Spleen (tissue), 7 donors: ENCODE data around the gene ELFN2.

Source experiments
- CTCF ChIP-seq, 11 experiments: fragments of 200-600 bp in 7 of 11; fragments of 450-650 bp in 4 of 11; sonication (generic) in 4 of 11; IDR thresholded peaks in 8 of 11; conservative IDR thresholded peaks in 3 of 11; 1 replicate in 7 of 11; 2 replicates in 4 of 11; pipeline versions ENCODE4 v1.4.0 to v1.8.0; 2016 to 2021; ENCODE audit warnings: antibody characterized with exemption in 11 of 11, inconsistent platforms in 4 of 11, mild to moderate bottlenecking in 1 of 11
- POLR2A ChIP-seq, 3 donors: fragments of 450-650 bp; IDR thresholded peaks; one replicate each; pipeline ENCODE4 v1.5.1; 2017; ENCODE audit warnings: antibody characterized with exemption in 3 of 3, mild to moderate bottlenecking in 1 of 3
- donor health status: DM: no; HTN: no; CAD: no; lungs with moderate emphysema.
- donor health status: DM: no; HTN: no; CAD: no.
- donor health status: DM: no; HTN: no; CAD: no.

DNA sequence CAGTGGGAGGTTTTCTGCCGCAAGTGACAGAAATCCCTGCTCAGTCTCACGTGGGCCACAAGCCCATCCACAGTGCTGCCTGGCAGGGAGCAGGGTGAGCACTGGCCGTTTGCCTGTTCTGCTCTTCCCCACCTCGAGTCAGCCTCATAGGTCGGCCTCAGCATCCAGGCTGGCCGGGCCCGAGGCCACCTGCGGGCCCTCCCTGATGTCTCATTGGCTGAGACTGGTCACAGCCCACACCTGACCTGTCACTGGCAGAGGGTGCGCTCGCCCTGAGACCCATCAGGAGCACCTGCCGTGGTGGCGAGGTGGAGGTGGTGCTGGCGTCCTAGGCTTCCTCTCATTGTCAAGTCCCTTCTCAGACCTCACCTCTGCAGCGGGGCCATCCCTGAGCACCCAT, 72.1 kb downstream of the ELFN2 start:
- TF ChIP-seq CTCF (IDR thresholded peaks at IDR 0.05 in 8 of 11, conservative IDR thresholded peaks at IDR 0.05 in 3 of 11) (no peak), POLR2A (IDR thresholded peaks at IDR 0.05) (no peak)
